Body of pancreas (tissue), 4 donors: ENCODE results near the gene ACKR2. TPM values are rescaled to one million over a fixed set of nuclear protein-coding genes. Genes with fewer than 3 reads are reported as not detected.

ENCODE experiments used
- ATAC-seq: fragments of 150-250 bp; one replicate; pipeline ENCODE4 v1.9.1; 2016
- DNase-seq, 4 donors: peaks; one replicate each; pipeline ENCODE4 v3.0.0-alpha.2; 2019
- H3K27ac ChIP-seq, 4 donors: fragments of 200-600 bp; sonication (generic); 1 replicate in 3 of 4; 2 replicates in 1 of 4; pipeline versions ENCODE4 v1.5.1 to v1.6.1; 2016 to 2019; ENCODE audit warnings: mild to moderate bottlenecking in 1 of 4, mixed read lengths in 1 of 4, moderate library complexity in 1 of 4
- H3K27me3 ChIP-seq, 2 donors: fragments of 200-600 bp; sonication (generic); one replicate each; pipeline ENCODE4 v1.6.0; 2016; ENCODE audit warnings: mild to moderate bottlenecking in 1 of 2
- H3K36me3 ChIP-seq, 2 donors: fragments of 200-600 bp; sonication (generic); replicated peaks in 1 of 2; 2 replicates each; pipeline ENCODE4 v1.5.1; 2016; ENCODE audit warnings: low read depth in 2 of 2; ENCODE audit not compliant: insufficient read depth in 1 of 2
- H3K4me1 ChIP-seq: fragments of 200-600 bp; sonication (generic); one replicate; pipeline ENCODE4 v1.6.0; 2016
- H3K4me3 ChIP-seq, 2 donors: fragments of 200-600 bp; sonication (generic); 1 replicate in 1 of 2; 2 replicates in 1 of 2; pipeline ENCODE4 v1.5.1; 2016 to 2019
- H3K9me3 ChIP-seq, 3 donors: fragments of 200-600 bp; sonication (generic); 1 replicate in 2 of 3; 2 replicates in 1 of 3; pipeline ENCODE4 v1.5.1; 2016
- POLR2A ChIP-seq, 3 donors: fragments of 450-650 bp; IDR thresholded peaks; one replicate each; pipeline ENCODE4 v1.6.1; 2016; ENCODE audit warnings: antibody characterized with exemption in 3 of 3, mild to moderate bottlenecking in 2 of 3
- WGBS, 2 donors: methylation state at CpG; one replicate each; pipeline ENCODE4 v1.1.5; 2017; 5-methylcytosine and 5-hydroxymethylcytosine counted together
- intact Hi-C: fragments of 100-400 bp; cut with DNase I; formaldehyde crosslinking; loops from one replicate; pipeline ENCODE4 v1.15.1; 2023
- small RNA-seq: library from RNA; depleted of rRNA; stranded (forward); fragments of <200 nt; gene quantifications from one replicate; pipeline ENCODE3, GENCODE V24; 2016
- total RNA-seq, 2 donors: library from RNA; depleted of rRNA; stranded (reverse); fragments of >200 nt; gene quantifications; one replicate each; pipeline ENCODE4 v1.1.0, GENCODE V29; 2016
- TF ChIP-seq, protein P1 (sequence below), 7 experiments: fragments of 450-650 bp in 4 of 7; fragments of 200-600 bp in 3 of 7; sonication (generic) in 3 of 7; IDR thresholded peaks; one replicate each; pipeline ENCODE4 v1.5.1; 2016 to 2019; ENCODE audit warnings: antibody characterized with exemption in 7 of 7

The ACKR2 gene
- total RNA-seq, 2 donors from 2014 or later = 3.3 to 3.4 TPM

- no peak for DNase-seq
- 91 to 97% methylated on average over 7 of the region's 7 CpGs for WGBS, 2 donors
- TF ChIP-seq, protein P1, sequence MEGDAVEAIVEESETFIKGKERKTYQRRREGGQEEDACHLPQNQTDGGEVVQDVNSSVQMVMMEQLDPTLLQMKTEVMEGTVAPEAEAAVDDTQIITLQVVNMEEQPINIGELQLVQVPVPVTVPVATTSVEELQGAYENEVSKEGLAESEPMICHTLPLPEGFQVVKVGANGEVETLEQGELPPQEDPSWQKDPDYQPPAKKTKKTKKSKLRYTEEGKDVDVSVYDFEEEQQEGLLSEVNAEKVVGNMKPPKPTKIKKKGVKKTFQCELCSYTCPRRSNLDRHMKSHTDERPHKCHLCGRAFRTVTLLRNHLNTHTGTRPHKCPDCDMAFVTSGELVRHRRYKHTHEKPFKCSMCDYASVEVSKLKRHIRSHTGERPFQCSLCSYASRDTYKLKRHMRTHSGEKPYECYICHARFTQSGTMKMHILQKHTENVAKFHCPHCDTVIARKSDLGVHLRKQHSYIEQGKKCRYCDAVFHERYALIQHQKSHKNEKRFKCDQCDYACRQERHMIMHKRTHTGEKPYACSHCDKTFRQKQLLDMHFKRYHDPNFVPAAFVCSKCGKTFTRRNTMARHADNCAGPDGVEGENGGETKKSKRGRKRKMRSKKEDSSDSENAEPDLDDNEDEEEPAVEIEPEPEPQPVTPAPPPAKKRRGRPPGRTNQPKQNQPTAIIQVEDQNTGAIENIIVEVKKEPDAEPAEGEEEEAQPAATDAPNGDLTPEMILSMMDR (IDR thresholded peaks at IDR 0.05) = no peak
- no peak for TF ChIP-seq POLR2A (IDR thresholded peaks at IDR 0.05)
- peaks cover 16% of the 10 kb centered on the region for H3K4me1 ChIP-seq
- peaks cover under 1 to 11% of the 10 kb centered on the region in 2 donors for H3K36me3 ChIP-seq
- ATAC-seq = no peak
- peaks cover 0 to 5% (median 0%) of the 10 kb centered on the region in 3 donors for H3K9me3 ChIP-seq
- no peak overlapping the region for H3K4me3 ChIP-seq
- intact Hi-C loops = no loop called here
- H3K27me3 ChIP-seq = no peaks in the 10 kb centered on the region
- H3K27ac ChIP-seq = no peak overlapping the region
These were observed 99.4 kb downstream of the ACKR2 start for GRCh38 chr3:42908675-42909074.

- 94 to 96% methylated on average over 2 of the region's 2 CpGs for WGBS, 2 donors
- Histone ChIP-seq H3K27me3 (no peaks in the 10 kb centered on the region), H3K9me3 (peaks cover 0 to 32% (median 2%) of the 10 kb centered on the region in 3 donors), H3K36me3 (peaks cover 14 to 28% of the 10 kb centered on the region in 2 donors), H3K27ac (no peak overlapping the region), H3K4me1 (peaks cover 8% of the 10 kb centered on the region), H3K4me3 (no peak overlapping the region)
- no peak for TF ChIP-seq POLR2A (IDR thresholded peaks at IDR 0.05)
- TF ChIP-seq, protein P1 (IDR thresholded peaks at IDR 0.05) = no peak
- DNase-seq (no peak), ATAC-seq (no peak)
- intact Hi-C loops = no loop called here
These were observed 102.3 kb downstream of the ACKR2 start for GRCh38 chr3:42911551-42911950.

DNA sequence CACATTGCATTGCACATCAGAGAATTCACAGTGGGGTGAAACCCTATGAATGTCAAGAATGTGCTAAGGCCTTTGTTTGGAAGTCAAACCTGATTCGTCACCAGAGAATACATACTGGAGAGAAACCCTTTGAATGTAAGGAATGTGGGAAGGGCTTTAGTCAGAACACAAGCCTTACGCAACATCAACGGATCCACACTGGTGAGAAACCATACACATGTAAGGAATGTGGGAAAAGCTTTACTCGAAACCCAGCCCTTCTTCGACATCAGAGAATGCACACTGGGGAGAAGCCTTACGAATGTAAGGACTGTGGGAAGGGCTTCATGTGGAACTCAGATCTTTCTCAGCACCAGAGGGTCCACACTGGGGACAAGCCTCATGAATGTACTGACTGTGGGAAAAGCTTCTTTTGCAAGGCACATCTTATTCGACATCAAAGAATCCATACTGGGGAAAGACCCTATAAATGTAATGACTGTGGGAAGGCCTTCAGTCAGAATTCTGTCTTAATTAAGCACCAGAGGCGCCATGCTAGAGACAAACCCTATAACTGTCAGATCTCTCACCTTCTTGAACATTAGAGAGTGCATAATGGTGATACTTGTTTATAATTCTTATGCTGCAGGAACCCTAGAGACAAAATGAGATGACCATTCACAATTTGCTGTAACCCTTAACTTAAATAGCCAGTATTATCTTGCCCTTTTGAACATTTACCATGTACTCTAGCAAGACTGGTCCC is 105.7 kb downstream of the ACKR2 start:
- 96 to 98% methylated on average over 8 of the region's 8 CpGs for WGBS, 2 donors
- intact Hi-C loops = no loop called here
- DNase-seq = no peak
- Histone ChIP-seq H3K27me3 (no peaks in the 10 kb centered on the region), H3K4me3 (no peak overlapping the region), H3K36me3 (peaks cover 14 to 28% of the 10 kb centered on the region in 2 donors), H3K9me3 (peaks cover 0 to 54% (median 2%) of the 10 kb centered on the region in 3 donors), H3K4me1 (no peaks in the 10 kb centered on the region), H3K27ac (no peak overlapping the region)
- no peak for TF ChIP-seq POLR2A (IDR thresholded peaks at IDR 0.05)
- TF ChIP-seq, protein P1 (IDR thresholded peaks at IDR 0.05) = no peak
- ATAC-seq = no peak

Small RNAs within 50 kb of the gene (small RNA-seq; reads per million reads assigned to genes)
- not detected for gene CCDC13

Other genes starting within 250 kb of the ACKR2 start
- gene SEC22C, start 227.5 kb upstream of the ACKR2 start, total RNA-seq = 10 to 100 TPM; 23.1 to 30.9 TPM
- gene SS18L2, start 218.6 kb upstream of the ACKR2 start, total RNA-seq = 1 to 10 TPM; 5.3 to 7.8 TPM
- 100 to 1,000 TPM; 115 to 128 TPM for gene NKTR, start 208.8 kb upstream of the ACKR2 start, total RNA-seq
- gene ZBTB47, start 155.7 kb upstream of the ACKR2 start, total RNA-seq = 10 to 100 TPM; 19.7 to 20.4 TPM
- gene KLHL40, start 123.9 kb upstream of the ACKR2 start, total RNA-seq = not detected
- under 1 TPM in 1 of 2 donors, not detected in 1; 0.26 TPM for gene HHATL, start 106.6 kb upstream of the ACKR2 start, total RNA-seq
- 1 to 10 TPM; 3.9 to 6.3 TPM for gene CCDC13, start 36.2 kb upstream of the ACKR2 start, total RNA-seq
- 10 to 100 TPM; 36.3 to 52.4 TPM for gene HIGD1A, start 5.0 kb upstream of the ACKR2 start, total RNA-seq
- gene CYP8B1, start 66.4 kb downstream of the ACKR2 start, total RNA-seq = not detected
- gene ZNF662, start 96.7 kb downstream of the ACKR2 start, total RNA-seq = 1 to 10 TPM; 4.0 to 6.5 TPM
- gene GASK1A, start 169.9 kb downstream of the ACKR2 start, total RNA-seq = 10 to 100 TPM in 1 of 2 donors, 1 to 10 TPM in 1; 8.8 to 16.8 TPM